ENCODE measurements around the gene METAP2.

Gene METAP2

GRCh38 chr12:95495433-95495832 is 21.5 kb downstream of the METAP2 start:
- no peak for TF ChIP-seq CTCF (IDR thresholded peaks at IDR 0.05; ENCODE audit: insufficient read depth, low read length, missing control alignments)
- POLR2A ChIA-PET: no interaction called here
- CTCF ChIA-PET: no interaction called here
- DNase-seq (ENCODE audit: low read depth, low spot score): no peak
- no peak overlapping the region for H3K4me3 ChIP-seq (ENCODE audit: low read depth, low read length)

- TF ChIP-seq CTCF (IDR thresholded peaks at IDR 0.05; ENCODE audit: insufficient read depth, low read length, missing control alignments): no peak
- ChIA-PET CTCF (interaction anchor here (1.0 kb wide), 1 partner anchor 17 kb away, joined by 3 read pairs; no protein-coding TSS in a partner anchor), POLR2A (no interaction called here)
- DNase-seq (ENCODE audit: low read depth, low spot score): no peak
- H3K4me3 ChIP-seq (ENCODE audit: low read depth, low read length): no peak overlapping the region
Measured at GRCh38 chr12:95497031-95497430, 23.1 kb downstream of the METAP2 start.

GRCh38 chr12:95498968-95499367 is 25.0 kb downstream of the METAP2 start:
- POLR2A ChIA-PET: no interaction called here
- no peak overlapping the region for H3K4me3 ChIP-seq (ENCODE audit: low read depth, low read length)
- CTCF ChIA-PET: no interaction called here
- no peak for TF ChIP-seq CTCF (IDR thresholded peaks at IDR 0.05; ENCODE audit: insufficient read depth, low read length, missing control alignments)
- DNase-seq (ENCODE audit: low read depth, low spot score): no peak

- no peak overlapping the region for H3K4me3 ChIP-seq (ENCODE audit: low read depth, low read length)
- ChIA-PET CTCF (no interaction called here), POLR2A (no interaction called here)
- TF ChIP-seq CTCF (IDR thresholded peaks at IDR 0.05; ENCODE audit: insufficient read depth, low read length, missing control alignments): no peak
- DNase-seq (ENCODE audit: low read depth, low spot score): no peak
Measured at GRCh38 chr12:95499772-95500171, 25.8 kb downstream of the METAP2 start.

- ChIA-PET POLR2A (no interaction called here), CTCF (no interaction called here)
- no peak overlapping the region for H3K4me3 ChIP-seq (ENCODE audit: low read depth, low read length)
- DNase-seq (ENCODE audit: low read depth, low spot score): no peak
- TF ChIP-seq CTCF (IDR thresholded peaks at IDR 0.05; ENCODE audit: insufficient read depth, low read length, missing control alignments): no peak
Measured at GRCh38 chr12:95504140-95504539, 30.2 kb downstream of the METAP2 start.

GRCh38 chr12:95505039-95505438 is 31.1 kb downstream of the METAP2 start:
- POLR2A ChIA-PET: no interaction called here
- H3K4me3 ChIP-seq (ENCODE audit: low read depth, low read length): no peak overlapping the region
- TF ChIP-seq CTCF (IDR thresholded peaks at IDR 0.05; ENCODE audit: insufficient read depth, low read length, missing control alignments): no peak
- CTCF ChIA-PET: no interaction called here
- no peak for DNase-seq (ENCODE audit: low read depth, low spot score)

Measured in AG04449 (cell line).